ENCODE results near the gene SYTL3. TPM values are rescaled to one million over a fixed set of nuclear protein-coding genes. Genes with fewer than 3 reads are reported as not detected.

The SYTL3 gene
- total and polyA plus RNA-seq, 2 of the 8 experiments (the other 6 are each of a cell fraction or from before 2014, with no cell fraction given), result 0.27 to 0.99 TPM

- Histone ChIP-seq H3K27ac (ENCODE audit: low read depth, low read length) (peak overlapping the region; percentile 35; the same call in 1 of the 2 replicates), H2BK15ac (ENCODE audit: low read length) (no peak overlapping the region), H4K91ac (replicated peaks; ENCODE audit: insufficient read length, low read length) (no peak overlapping the region), H2BK5ac (ENCODE audit: low read depth, low read length) (no peak overlapping the region), H3K4me1 (replicated peaks in 1 of 4; ENCODE audit: control insufficient read depth in 3 of 4, insufficient read depth in 4 of 4, low read length in 3 of 4) (peaks cover 0 to 4% (median 0%) of the 10 kb centered on the region in 4 experiments; a peak in 2 of 7 replicates), H3K9me3 (ENCODE audit: insufficient read depth in 2 of 2, low read depth in 1 of 2, low read length in 1 of 2) (no peaks in the 10 kb centered on the region), H3K9ac (replicated peaks in 1 of 4; ENCODE audit: extremely low read depth in 1 of 4, low read depth in 3 of 4, low read length in 3 of 4) (no peak overlapping the region), H2BK12ac (ENCODE audit: low read depth, low read length) (no peak overlapping the region), H3K27me3 (replicated peaks in 1 of 4; ENCODE audit: control insufficient read depth in 3 of 4, extremely low read depth in 1 of 4, insufficient read depth in 3 of 4, low read length in 3 of 4) (no peaks in the 10 kb centered on the region), H2BK120ac (replicated peaks; ENCODE audit: low read depth, low read length) (no peak overlapping the region), H3K4me3 (ENCODE audit: extremely low read depth in 1 of 4, insufficient read depth in 2 of 4, low read depth in 3 of 4, low read length in 4 of 4) (no peak overlapping the region), H2AFZ (ENCODE audit: low read length) (no peak overlapping the region), H2AK5ac (ENCODE audit: low read depth, low read length) (no peak overlapping the region), H3K36me3 (ENCODE audit: control insufficient read depth in 2 of 4, insufficient read depth in 4 of 4, low read length in 3 of 4) (peaks cover 2 to 49% (median 19%) of the 10 kb centered on the region in 4 experiments; a peak in 7 of 8 replicates), H4K5ac (ENCODE audit: insufficient read length, low read depth, low read length) (no peak overlapping the region), H2BK20ac (ENCODE audit: low read length) (no peak overlapping the region), H3K14ac (ENCODE audit: insufficient read length) (no peak overlapping the region), H3K23me2 (ENCODE audit: low read depth, low read length) (no peaks in the 10 kb centered on the region), H3K4me2 (ENCODE audit: insufficient read depth in 1 of 2, low read depth in 2 of 2, low read length in 2 of 2) (no peak overlapping the region), H4K8ac (ENCODE audit: extremely low read depth, insufficient read depth, low read length) (no peak overlapping the region), H3K79me1 (ENCODE audit: low read depth, low read length) (no peaks in the 10 kb centered on the region; the same call in 1 of the 2 replicates), H3K23ac (ENCODE audit: insufficient read length) (no peak overlapping the region), H3K4ac (replicated peaks; ENCODE audit: insufficient read length, low read depth, low read length) (no peak overlapping the region), H3K56ac (replicated peaks; ENCODE audit: insufficient read length, low read depth, low read length) (no peak overlapping the region), H3K79me2 (ENCODE audit: control insufficient read depth in 1 of 2, insufficient read depth in 2 of 2, low read length in 2 of 2) (no peaks in the 10 kb centered on the region), H4K20me1 (replicated peaks in 1 of 2; ENCODE audit: control insufficient read depth in 1 of 2, insufficient read depth in 2 of 2, low read length in 2 of 2) (peaks cover 0 to 5% of the 10 kb centered on the region in 2 experiments), H3K18ac (ENCODE audit: extremely low read depth, low read length) (no peak overlapping the region)
- 90% methylated on average over 11 of the region's 11 CpGs; no CpG with 5 or more reads in 1 of the 2 experiments for WGBS, 2 experiments (ENCODE audit: extremely low coverage in 1 of 2, insufficient coverage in 1 of 2, insufficient read length in 1 of 2, insufficient replicate concordance in 2 of 2, low coverage in 1 of 2, low lambda C conversion rate in 2 of 2, missing lambda C conversion rate in 1 of 2)
- CTCF ChIA-PET (ENCODE audit: partially characterized antibody), result interaction anchor here (0.7 to 1.3 kb wide), 4 partner anchors 28 to 419 kb away, joined by 3 to 6 read pairs (median 3); no protein-coding TSS in a partner anchor
- POLR2A ChIA-PET (ENCODE audit: partially characterized antibody), result interaction anchor here (1.0 to 1.3 kb wide), 3 partner anchors 10 to 22 kb away, joined by 3 read pairs; partner anchors contain the start of gene DYNLT1
- DNase-seq (ENCODE audit: low read depth in 1 of 2, low spot score in 2 of 2) (no peak), FAIRE-seq (no peak)
- no peak for TF ChIP-seq USF2 (IDR thresholded peaks at IDR 0.05; ENCODE audit: low read length)
- no peak for TF ChIP-seq TBP (IDR thresholded peaks at IDR 0.05; ENCODE audit: low read depth, low read length)
- TF ChIP-seq SP4 (IDR thresholded peaks at IDR 0.05; ENCODE audit: low read length), result no peak
- no peak for TF ChIP-seq BRCA1 (IDR thresholded peaks at IDR 0.05; ENCODE audit: low read depth, low read length)
- TF ChIP-seq ZNF274 (IDR thresholded peaks at IDR 0.05; ENCODE audit: borderline replicate concordance, extremely low read depth, low read length), result no peak
- no peak for TF ChIP-seq TEAD4 (IDR thresholded peaks at IDR 0.05; ENCODE audit: low read depth, low read length)
- TF ChIP-seq KDM5A (IDR thresholded peaks at IDR 0.05; ENCODE audit: low read length), result no peak
- TF ChIP-seq RFX5 (IDR thresholded peaks at IDR 0.05; ENCODE audit: borderline replicate concordance, low read depth, low read length), result no peak
- no peak for TF ChIP-seq JUND (IDR thresholded peaks at IDR 0.05; ENCODE audit: low read length)
- TF ChIP-seq, protein P1, sequence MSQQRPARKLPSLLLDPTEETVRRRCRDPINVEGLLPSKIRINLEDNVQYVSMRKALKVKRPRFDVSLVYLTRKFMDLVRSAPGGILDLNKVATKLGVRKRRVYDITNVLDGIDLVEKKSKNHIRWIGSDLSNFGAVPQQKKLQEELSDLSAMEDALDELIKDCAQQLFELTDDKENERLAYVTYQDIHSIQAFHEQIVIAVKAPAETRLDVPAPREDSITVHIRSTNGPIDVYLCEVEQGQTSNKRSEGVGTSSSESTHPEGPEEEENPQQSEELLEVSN (IDR thresholded peaks at IDR 0.05), result no peak
- TF ChIP-seq SP2 (IDR thresholded peaks at IDR 0.05; ENCODE audit: low read length), result no peak
- TF ChIP-seq BACH1 (IDR thresholded peaks at IDR 0.05; ENCODE audit: low read length), result no peak
Observed at GRCh38 chr6:158633127-158633526, 16.7 kb upstream of the SYTL3 start.
